Right lung (tissue), 5 donors: ENCODE data around the gene TIGD1. TPM values are rescaled to one million over a fixed set of nuclear protein-coding genes. Genes with fewer than 3 reads are reported as not detected.
"Not testable (repeated sequence)": the region's sequence is repeated elsewhere in the genome, so short reads cannot be mapped to it uniquely, and the experiment has no call there.

ENCODE experiments used
- DNase-seq, 2 donors: peaks; one replicate each; pipeline ENCODE4 v3.0.0-alpha.2; 2013
- polyA plus RNA-seq, 5 donors: library from polyadenylated mRNA; unstranded; fragments of 120-200 nt; gene quantifications; one replicate each; pipeline versions ENCODE4 v1.2.1 to v1.2.3, GENCODE V29; 2013; ENCODE audit warnings: inconsistent platforms in 1 of 5, low replicate concordance in 1 of 5; ENCODE audit not compliant: insufficient read length in 5 of 5, insufficient read depth in 1 of 5

TIGD1 gene
- polyA plus RNA-seq, 5 donors: 9.3 to 13.2 (median 12.4) TPM

DNA sequence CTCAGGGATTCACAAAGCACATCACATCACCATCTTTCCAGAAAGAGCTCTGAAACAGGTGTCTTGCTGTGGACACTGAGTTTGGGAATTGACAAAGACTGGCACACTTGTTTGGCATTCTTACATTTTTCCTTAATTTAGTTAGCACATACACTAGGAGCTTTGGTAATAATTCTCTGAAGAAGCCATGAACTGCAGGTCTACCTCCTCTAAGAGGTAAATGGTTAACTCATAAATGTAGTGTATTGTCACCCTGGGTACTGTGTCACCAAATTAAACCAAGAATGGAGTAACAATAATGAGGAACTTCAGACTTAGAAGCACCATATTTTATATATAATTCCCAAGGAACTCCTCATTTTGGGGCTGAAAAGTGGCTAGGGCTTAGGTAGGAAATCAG, 22.7 kb upstream of the TIGD1 start:
- no peak for DNase-seq

DNA sequence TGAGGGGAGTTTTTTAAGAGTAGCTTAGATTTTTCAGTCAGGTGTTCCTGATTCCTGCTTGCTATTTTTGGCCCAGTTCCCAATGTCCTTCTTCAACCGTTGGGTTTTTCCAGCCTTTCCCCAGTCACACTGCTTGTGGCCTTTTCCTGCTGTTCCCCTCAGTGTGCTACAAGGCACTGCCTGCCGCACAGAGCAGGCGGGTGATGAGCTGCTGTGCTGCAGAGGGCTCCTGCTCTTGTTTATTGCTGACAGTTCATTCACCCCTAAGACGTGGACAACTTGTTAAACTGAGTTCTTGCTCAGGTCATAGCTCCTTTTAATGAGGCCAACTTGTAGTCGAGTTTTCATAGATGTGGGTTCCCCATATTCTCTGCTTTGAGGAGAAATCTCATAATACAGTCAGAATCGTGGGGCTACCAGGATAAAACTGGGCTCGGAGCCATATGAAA, 20.7 kb upstream of the TIGD1 start:
- DNase-seq: no peak

DNA sequence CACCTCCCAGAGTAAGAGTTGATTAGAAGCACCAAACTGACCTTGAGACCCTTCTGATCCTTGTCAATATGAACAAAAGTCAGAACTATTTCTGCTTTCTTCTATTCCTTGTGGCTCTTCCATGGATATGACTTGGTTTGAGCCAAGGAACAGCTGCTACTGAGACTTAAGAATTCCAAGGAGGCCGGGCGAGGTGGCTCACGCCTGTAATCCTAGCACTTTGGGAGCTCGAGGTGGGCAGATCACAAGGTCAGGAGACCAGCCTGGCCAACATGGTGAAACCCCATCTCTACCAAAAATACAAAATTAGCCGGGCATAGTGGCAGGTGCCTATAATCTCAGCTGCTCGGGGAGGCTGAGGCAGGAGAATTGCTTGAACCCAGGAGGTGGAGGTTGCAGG, 20.1 kb upstream of the TIGD1 start:
- DNase-seq: not testable (repeated sequence)

GRCh38 chr2:232569541-232569940, 19.2 kb upstream of the TIGD1 start:
- no peak for DNase-seq

GRCh38 chr2:232568161-232568560, 17.8 kb upstream of the TIGD1 start:
- DNase-seq: no peak

GRCh38 chr2:232567721-232568120, 17.4 kb upstream of the TIGD1 start:
- no peak for DNase-seq

- DNase-seq: no peak
Observed at GRCh38 chr2:232563580-232563979, 13.2 kb upstream of the TIGD1 start.

DNA sequence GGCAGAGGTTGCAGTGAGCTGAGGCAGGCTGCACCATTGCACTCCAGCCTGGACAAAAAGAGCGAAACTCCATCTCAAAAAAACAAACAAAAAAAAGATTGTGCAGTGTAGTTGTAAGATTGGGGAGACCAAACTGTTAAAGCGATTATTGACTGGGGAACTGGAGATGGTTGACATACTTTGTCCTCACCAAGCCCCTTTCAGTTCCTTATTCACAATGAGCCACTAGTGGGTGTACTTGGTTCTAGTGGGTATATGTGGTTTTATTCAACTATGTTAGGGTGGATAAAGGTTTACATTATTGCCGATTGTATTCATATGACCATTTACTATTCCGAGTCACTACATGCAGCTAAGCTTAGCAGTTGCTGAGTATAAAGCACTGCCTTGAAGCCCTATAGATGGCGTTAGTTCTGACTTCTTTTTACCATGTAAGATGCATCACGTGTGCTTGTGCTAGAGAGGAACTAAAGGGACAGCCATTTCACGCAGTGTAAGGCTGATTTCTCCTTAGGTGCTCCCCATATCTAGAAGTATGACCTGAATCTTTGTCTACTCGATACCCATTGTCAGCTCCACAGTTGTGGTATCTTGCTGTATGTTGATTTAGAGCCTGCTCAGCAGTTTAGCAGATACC, 12.3 kb upstream of the TIGD1 start:
- no peak for DNase-seq

DNA sequence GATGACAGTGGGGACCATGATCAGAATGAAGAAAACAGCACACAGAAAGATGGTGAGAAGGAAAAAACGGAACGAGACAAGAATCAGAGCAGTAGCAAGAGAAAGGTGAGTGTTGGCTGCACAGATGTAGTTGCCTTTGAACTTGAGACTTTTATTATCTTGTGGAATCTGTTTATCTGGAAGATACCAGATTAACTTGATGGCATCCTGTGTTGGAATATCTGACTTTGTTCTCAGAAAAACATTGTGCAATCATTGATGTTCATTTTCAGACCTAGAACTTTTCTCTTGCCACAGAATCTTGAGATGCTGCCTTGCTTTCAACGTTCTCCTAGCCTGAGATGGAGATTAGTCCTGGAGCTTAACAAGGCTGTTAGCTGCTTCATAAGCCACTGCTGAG, 6.1 kb upstream of the TIGD1 start:
- DNase-seq: no peak

DNA sequence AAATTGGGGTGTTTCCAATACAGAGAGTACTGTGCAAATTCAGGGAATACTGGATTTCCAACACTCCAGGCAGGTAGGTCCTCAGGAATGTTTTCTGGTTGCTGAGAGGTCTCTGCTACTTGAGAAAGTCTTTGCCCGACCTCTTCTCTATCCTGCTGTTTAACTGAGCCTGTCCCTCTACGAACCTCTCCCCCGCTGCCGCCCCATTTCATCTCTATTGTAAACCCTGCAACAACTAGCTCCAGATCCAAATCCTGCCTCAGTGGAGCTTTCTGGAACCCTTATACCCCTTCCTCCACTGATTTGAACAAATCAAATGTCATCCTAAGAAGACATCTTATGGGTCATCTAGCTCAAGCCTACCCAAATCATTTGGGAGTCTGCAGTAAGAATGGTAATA, 1.4 kb upstream of the TIGD1 start:
- DNase-seq: no peak

GRCh38 chr2:232551250-232551638, 887 bp upstream of the TIGD1 start:
- DNase-seq: peak in 1 of 2 donors; percentile 13

DNA sequence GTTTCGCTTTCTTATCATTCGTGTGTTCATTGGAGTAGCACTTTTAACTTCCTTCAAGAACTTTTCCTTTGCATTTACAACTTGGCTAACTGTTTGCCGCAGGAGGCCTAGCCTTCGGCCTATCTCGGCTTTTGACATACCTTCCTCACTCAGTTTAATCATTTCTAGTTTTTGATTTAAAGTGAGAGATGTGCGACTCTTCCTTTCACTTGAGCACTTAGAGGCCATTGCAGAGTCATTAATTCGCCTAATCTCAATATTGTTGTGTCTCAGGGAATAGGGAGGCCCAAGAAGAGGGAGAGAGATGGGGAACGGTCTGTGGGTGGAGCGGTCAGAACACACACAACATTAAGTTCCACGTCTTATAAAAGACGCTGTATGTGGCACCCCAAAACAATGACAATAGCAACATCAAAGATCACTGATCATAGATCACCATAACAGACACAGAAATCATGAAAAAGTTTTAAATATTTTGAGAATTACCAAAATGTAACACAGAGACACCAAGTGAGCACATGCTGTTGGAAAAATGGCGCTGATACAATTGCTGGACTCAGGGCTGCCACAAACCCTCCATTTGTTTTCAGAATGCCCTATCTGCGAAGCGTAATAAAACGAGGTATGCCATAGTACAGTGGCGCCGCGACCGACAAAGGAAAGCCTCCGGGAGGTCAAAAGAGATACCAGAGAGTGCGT, 553 bp downstream of the TIGD1 start:
- no peak for DNase-seq

- DNase-seq: no peak
Observed at GRCh38 chr2:232547991-232548390, 2.4 kb downstream of the TIGD1 start.

- DNase-seq: no peak
Observed at GRCh38 chr2:232545511-232546375, 4.6 kb downstream of the TIGD1 start.

GRCh38 chr2:232544674-232545073, 5.7 kb downstream of the TIGD1 start:
- no peak for DNase-seq

DNA sequence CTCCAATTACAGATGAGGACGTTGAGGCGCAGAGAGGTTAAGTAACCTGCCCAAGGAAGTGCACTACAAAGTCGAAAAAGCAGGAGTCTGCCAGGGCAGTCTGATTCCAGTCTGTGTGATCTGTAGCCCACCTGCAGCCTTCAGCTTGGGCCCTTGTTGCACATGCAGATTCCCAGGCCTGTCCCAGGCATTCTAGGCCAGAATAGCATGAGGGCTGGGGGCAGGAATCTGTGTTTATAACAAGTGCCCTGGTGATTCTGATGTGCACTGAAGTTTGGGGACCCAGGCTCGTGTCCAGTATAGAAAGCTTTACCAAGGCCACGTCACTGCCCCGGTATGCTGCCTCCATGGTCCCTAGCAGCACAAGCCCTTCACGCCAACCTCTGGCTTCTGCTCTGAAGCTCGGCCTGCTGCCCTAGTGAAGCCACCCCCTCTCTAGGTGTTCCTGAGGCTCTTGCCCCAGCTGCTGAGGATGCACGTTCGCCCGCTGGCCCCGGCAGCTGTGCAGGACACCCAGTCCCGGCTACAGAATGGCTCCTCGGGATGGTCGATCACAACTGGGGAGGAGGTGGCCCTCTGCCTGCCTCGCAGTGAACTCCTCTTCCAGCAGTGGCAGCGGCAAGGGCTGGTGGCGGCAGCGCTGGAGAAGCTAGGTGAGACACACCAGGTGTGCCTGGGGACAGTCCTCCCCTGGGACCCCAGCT, 6.3 kb downstream of the TIGD1 start:
- DNase-seq: no peak

DNA sequence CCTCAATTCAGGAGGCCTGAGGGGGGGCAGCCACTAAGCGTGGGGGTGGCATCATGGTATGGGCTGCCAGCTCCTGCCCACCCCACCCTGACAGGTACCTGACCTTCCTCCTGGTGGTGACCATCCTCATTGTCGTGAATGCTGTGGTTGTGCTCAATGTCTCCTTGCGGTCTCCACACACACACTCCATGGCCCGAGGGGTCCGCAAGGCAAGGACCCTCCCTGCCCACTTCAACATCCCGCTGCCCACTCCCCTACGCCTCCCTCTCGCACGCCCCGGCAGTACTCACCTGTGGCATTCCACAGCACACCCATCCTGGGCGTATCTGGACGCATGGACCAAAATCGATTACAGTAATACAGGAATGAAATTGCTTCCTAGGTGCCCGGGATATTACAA, 6.9 kb downstream of the TIGD1 start:
- DNase-seq: no peak

- DNase-seq: no peak
Observed at GRCh38 chr2:232542715-232543467, 7.5 kb downstream of the TIGD1 start.

DNA sequence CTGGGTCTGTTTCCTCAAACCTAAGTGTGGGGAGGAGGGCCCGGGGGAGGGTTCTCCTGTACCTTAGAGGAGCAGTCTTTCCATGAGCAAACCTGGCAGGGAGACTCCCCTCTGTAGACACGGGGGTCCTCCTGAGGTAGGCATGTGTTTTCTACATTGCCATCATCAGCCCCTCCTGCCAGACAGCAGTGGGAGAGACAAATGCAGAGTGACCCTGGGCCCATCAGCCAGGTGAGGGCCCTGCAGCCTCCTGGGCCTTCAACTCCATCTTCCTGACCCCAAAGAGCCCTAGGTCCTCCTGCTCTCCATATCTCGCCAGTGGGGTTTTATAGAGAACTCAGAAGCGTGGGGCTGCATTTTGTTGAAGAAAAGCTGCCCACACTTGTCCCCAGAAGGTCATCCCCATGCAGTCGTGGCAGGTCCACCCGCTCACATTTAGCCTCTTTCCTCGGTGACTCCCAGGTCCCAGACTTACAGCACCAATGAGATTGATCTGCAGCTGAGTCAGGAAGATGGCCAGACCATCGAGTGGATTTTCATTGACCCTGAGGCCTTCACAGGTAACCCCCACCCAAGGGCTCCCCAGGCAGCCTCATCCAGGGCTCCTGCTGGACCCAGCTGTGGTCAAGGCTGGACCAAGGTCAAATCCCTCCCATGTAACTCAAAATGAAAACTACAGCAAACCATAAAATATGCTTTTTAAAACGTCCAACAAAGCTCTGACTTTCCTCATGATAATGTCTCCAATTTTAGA, 8.2 kb downstream of the TIGD1 start:
- DNase-seq: no peak

GRCh38 chr2:232541195-232541960, 9.0 kb downstream of the TIGD1 start:
- DNase-seq: no peak
